ENCODE data around the gene APOLD1. TPM values are rescaled to one million over a fixed set of nuclear protein-coding genes. Genes with fewer than 3 reads are reported as not detected.
"Not testable (repeated sequence)": the region's sequence is repeated elsewhere in the genome, so short reads cannot be mapped to it uniquely, and the experiment has no call there.

The APOLD1 gene
- total RNA-seq = 0.75 and 0.81 TPM in 2 replicates

GRCh38 chr12:12784911-12785814, at the start of gene APOLD1:
Gene APOLD1, plus strand, starts transcription at chr12:12785659. Its CDS starts 33 bp downstream, at chr12:12785692.
- Mint-ChIP-seq H3K4me1 (peaks cover 23% of the 10 kb centered on the region), H3K36me3 (ENCODE audit: low read depth) (no peaks in the 10 kb centered on the region), H3K4me3 (peak within 1 kb of the TSS; percentile 84), H3K9me3 (no peaks in the 10 kb centered on the region), H3K27me3 (no peaks in the 10 kb centered on the region), H3K27ac (peak within 1 kb of the TSS; percentile 70)
- ATAC-seq (ENCODE audit: low read depth) (no peak), DNase-seq (no peak)
- intact Hi-C loops (cut with micrococcal nuclease) = loop anchor here (5.0 kb wide), 2 partner anchors 107 to 428 kb away; partner anchors contain the start of genes BORCS5 and GPRC5A
- ChIA-PET POLR2A (no interaction called here), CTCF (interaction anchor here (0.8 to 1.2 kb wide), 3 partner anchors 48 to 408 kb away, joined by 3 to 4 read pairs (median 3); no protein-coding TSS in a partner anchor)
- TF ChIP-seq CTCF (IDR thresholded peaks at IDR 0.05) = no peak

GRCh38 chr12:12736759-12737676, 48.4 kb upstream of the APOLD1 start:
- Mint-ChIP-seq H3K9me3 (no peaks in the 10 kb centered on the region), H3K4me1 (peaks cover 13% of the 10 kb centered on the region), H3K36me3 (ENCODE audit: low read depth) (no peaks in the 10 kb centered on the region), H3K4me3 (peak overlapping the region; percentile 30), H3K27me3 (no peaks in the 10 kb centered on the region), H3K27ac (peak overlapping the region; percentile 72)
- peak; percentile 19 for TF ChIP-seq CTCF (IDR thresholded peaks at IDR 0.05)
- ChIA-PET POLR2A (interaction anchor here (0.5 to 3.2 kb wide), 17 partner anchors 12 to 380 kb away, joined by 3 to 70 read pairs (median 7); partner anchors contain the start of genes BORCS5, CDKN1B and DUSP16), CTCF (interaction anchor here (0.6 to 5.2 kb wide), 58 partner anchors 9 to 990 kb away, joined by 3 to 148 read pairs (median 4); partner anchors contain the start of genes BORCS5, DUSP16 and MANSC1)
- intact Hi-C loops (cut with micrococcal nuclease) = loop anchor here (1.0 to 10.0 kb wide), 7 partner anchors 12 to 702 kb away; partner anchors contain the start of gene GPR19
- DNase-seq (peak; percentile 19), ATAC-seq (ENCODE audit: low read depth) (peak; percentile 91)

- POLR2A ChIA-PET = interaction anchor here (2.0 to 3.2 kb wide), 3 partner anchors 14 to 93 kb away, joined by 20 to 70 read pairs (median 42); partner anchors contain the start of gene CDKN1B
- H3K36me3 Mint-ChIP-seq (ENCODE audit: low read depth); H3K9me3 Mint-ChIP-seq; H3K4me3 Mint-ChIP-seq; H3K27me3 Mint-ChIP-seq; ATAC-seq (ENCODE audit: low read depth); DNase-seq; H3K27ac Mint-ChIP-seq: not testable (repeated sequence)
- intact Hi-C loops (cut with micrococcal nuclease) = loop anchor here (10.0 kb wide), 1 partner anchor 703 kb away; no protein-coding TSS in a partner anchor
- CTCF ChIA-PET = interaction anchor here (0.6 to 5.2 kb wide), 20 partner anchors 8 to 991 kb away, joined by 3 to 148 read pairs (median 6); no protein-coding TSS in a partner anchor
- H3K4me1 Mint-ChIP-seq = peaks cover 13% of the 10 kb centered on the region
These were observed 47.3 kb upstream of the APOLD1 start for GRCh38 chr12:12738152-12738551.

DNA sequence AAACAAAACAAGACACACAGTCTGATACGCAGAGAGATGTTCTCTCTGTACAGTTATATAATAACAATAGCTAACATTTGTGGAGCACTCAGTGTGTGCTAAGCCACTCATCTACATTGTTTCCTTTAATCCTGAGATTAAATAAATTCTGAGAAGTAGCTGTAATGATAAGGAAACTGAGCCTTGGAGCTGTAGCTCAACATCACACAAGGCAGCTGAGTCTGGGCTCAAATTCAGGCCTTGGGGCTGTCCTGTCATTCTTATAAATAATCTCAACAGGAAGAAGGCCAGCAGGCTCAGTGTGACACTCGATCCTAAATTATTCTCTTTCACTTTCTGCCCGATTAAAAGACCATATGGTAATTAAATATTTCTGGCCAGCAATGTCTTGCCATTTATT, 43.8 kb upstream of the APOLD1 start:
- Mint-ChIP-seq H3K36me3 (ENCODE audit: low read depth) (no peaks in the 10 kb centered on the region), H3K27me3 (no peaks in the 10 kb centered on the region), H3K9me3 (no peaks in the 10 kb centered on the region), H3K4me3 (no peak overlapping the region), H3K4me1 (peaks cover 11% of the 10 kb centered on the region), H3K27ac (no peak overlapping the region)
- CTCF ChIA-PET = no interaction called here
- no peak for DNase-seq
- intact Hi-C loops (cut with micrococcal nuclease) = no loop called here
- no peak for TF ChIP-seq CTCF (IDR thresholded peaks at IDR 0.05)
- no peak for ATAC-seq (ENCODE audit: low read depth)
- POLR2A ChIA-PET = interaction anchor here (1.7 kb wide), 1 partner anchor 16 kb away, joined by 3 read pairs; no protein-coding TSS in a partner anchor
